Neural cell (in vitro differentiated cells): Measurements from ENCODE around the gene OR8K5. TPM values are rescaled to one million over a fixed set of nuclear protein-coding genes. Genes with fewer than 3 reads are reported as not detected.

ENCODE experiments used
- H2AFZ ChIP-seq: fragments of 200-600, 300-800 bp; sonication (generic), shearing (Covaris generic); 2 replicates; pipeline ENCODE4 v1.6.0; 2014; ENCODE audit warnings: low read depth, mild to moderate bottlenecking, antibody characterized with exemption, low read length, moderate library complexity
- H3F3A ChIP-seq: fragments of 200-600 bp; shearing (Covaris generic); 2 replicates; pipeline ENCODE4 v1.6.1; 2016; ENCODE audit warnings: mild to moderate bottlenecking, moderate library complexity, mixed read lengths, antibody characterized with exemption, low read length; ENCODE audit not compliant: insufficient read depth, poor library complexity, severe bottlenecking
- H3K27ac ChIP-seq: fragments of 200-600, 300-800 bp; sonication (generic), shearing (Covaris generic); 2 replicates; pipeline ENCODE4 v1.5.1; 2014; ENCODE audit warnings: mild to moderate bottlenecking, low read length, moderate library complexity
- H3K27me3 ChIP-seq: fragments of 300-800, 200-600 bp; sonication (generic), shearing (Covaris generic); 2 replicates; pipeline ENCODE4 v1.6.0; 2014; ENCODE audit warnings: mild to moderate bottlenecking, low read depth, low read length, moderate library complexity; ENCODE audit not compliant: insufficient read depth
- H3K36me3 ChIP-seq: fragments of 300-800, 200-600 bp; sonication (generic), shearing (Covaris generic); 2 replicates; pipeline ENCODE4 v1.5.1; 2014; ENCODE audit warnings: mild to moderate bottlenecking, antibody characterized with exemption, low read length, moderate library complexity; ENCODE audit not compliant: insufficient read depth
- H3K4me2 ChIP-seq: fragments of 300-800, 200-600 bp; sonication (generic), shearing (Covaris generic); 2 replicates; pipeline ENCODE4 v1.6.0; 2014; ENCODE audit warnings: mild to moderate bottlenecking, low read length
- H3K4me3 ChIP-seq: fragments of 300-800, 200-600 bp; sonication (generic), shearing (Covaris generic); 2 replicates; pipeline ENCODE4 v1.5.1; 2014; ENCODE audit warnings: mild to moderate bottlenecking, low read length, moderate library complexity
- H3K79me2 ChIP-seq: fragments of 200-600 bp; shearing (Covaris generic); replicated peaks from 2 replicates; pipeline ENCODE4 v1.6.0; 2014; ENCODE audit warnings: mild to moderate bottlenecking, low read length, moderate library complexity; ENCODE audit not compliant: insufficient read depth
- H3K9ac ChIP-seq: fragments of 300-800, 200-600 bp; sonication (generic), shearing (Covaris generic); 2 replicates; pipeline ENCODE4 v1.6.1; 2016; ENCODE audit warnings: mild to moderate bottlenecking, low read length, mixed read lengths
- H3K9me2 ChIP-seq: fragments of 200-600 bp; shearing (Covaris generic); 2 replicates; pipeline ENCODE4 v1.6.1; 2016; ENCODE audit warnings: mild to moderate bottlenecking, low read length, mixed read lengths; ENCODE audit not compliant: insufficient read depth
- H3K9me3 ChIP-seq: fragments of 200-600, 300-800 bp; sonication (generic), shearing (Covaris generic); 2 replicates; pipeline ENCODE4 v1.6.1; 2016; ENCODE audit warnings: mild to moderate bottlenecking, mixed run types, low read length, moderate library complexity, mixed read lengths
- H4K20me1 ChIP-seq: fragments of 200-600 bp; shearing (Covaris generic); 2 replicates; pipeline ENCODE4 v1.6.1; 2016; ENCODE audit warnings: mild to moderate bottlenecking, mixed run types; ENCODE audit not compliant: insufficient read depth
- CTCF ChIP-seq: fragments of 450-650 bp; IDR thresholded peaks from 2 replicates; pipeline ENCODE4 v1.5.1; 2014; ENCODE audit warnings: antibody characterized with exemption, mild to moderate bottlenecking, moderate library complexity; ENCODE audit not compliant: poor library complexity, severe bottlenecking
- EP300 ChIP-seq: fragments of 450-650 bp; conservative IDR thresholded peaks from 2 replicates; pipeline ENCODE4 v1.6.1; 2014; ENCODE audit warnings: antibody characterized with exemption, mild to moderate bottlenecking, moderate library complexity; ENCODE audit not compliant: poor library complexity, severe bottlenecking
- EZH2 ChIP-seq: fragments of 200-600, 300-800 bp; shearing (Covaris generic), sonication (generic); IDR thresholded peaks from 2 replicates; pipeline ENCODE4 v1.6.1; 2014; ENCODE audit warnings: antibody characterized with exemption, low read length, borderline replicate concordance, mild to moderate bottlenecking; ENCODE audit not compliant: insufficient read depth, poor library complexity, severe bottlenecking
- MXI1 ChIP-seq: fragments of 450-650 bp; conservative IDR thresholded peaks from 2 replicates; pipeline ENCODE4 v1.6.1; 2014; ENCODE audit warnings: antibody characterized with exemption, mild to moderate bottlenecking; ENCODE audit not compliant: poor library complexity, severe bottlenecking
- POLR2AphosphoS5 ChIP-seq: IDR thresholded peaks from 2 replicates; pipeline ENCODE4 v1.6.1; 2012
- RAD21 ChIP-seq: fragments of 450-650 bp; conservative IDR thresholded peaks from 2 replicates; pipeline ENCODE4 v1.6.1; 2014; ENCODE audit warnings: antibody characterized with exemption, mild to moderate bottlenecking, moderate library complexity
- REST ChIP-seq: IDR thresholded peaks from 2 replicates; pipeline ENCODE4 v1.6.1; 2012; ENCODE audit warnings: borderline replicate concordance
- SMC3 ChIP-seq: fragments of 450-650 bp; conservative IDR thresholded peaks from 2 replicates; pipeline ENCODE4 v1.6.1; 2014; ENCODE audit warnings: antibody characterized with exemption, mild to moderate bottlenecking, moderate library complexity; ENCODE audit not compliant: poor library complexity
- TAF1 ChIP-seq: IDR thresholded peaks from 2 replicates; pipeline ENCODE4 v1.6.1; 2012; ENCODE audit warnings: low read depth
- polyA minus RNA-seq: library from RNA; depleted of rRNA, polyadenylated mRNA; stranded (reverse); fragments of >200 nt; gene quantifications from 2 replicates; pipeline ENCODE4 v1.2.3, GENCODE V29; 2014
- polyA plus RNA-seq: library from polyadenylated mRNA; depleted of rRNA; stranded (reverse); fragments of >200 nt; gene quantifications from 2 replicates; pipeline ENCODE4 v1.2.3, GENCODE V29; 2014

Gene OR8K5
- not detected in 2 replicates for polyA plus RNA-seq
- not detected in 2 replicates for polyA minus RNA-seq

- Histone ChIP-seq H3K27ac (no peak within 1 kb of the TSS), H3K27me3 (no peaks in the 10 kb centered on the region), H2AFZ (no peak within 1 kb of the TSS), H3K9me2 (no peaks in the 10 kb centered on the region), H3K4me2 (no peak within 1 kb of the TSS), H3K9me3 (no peaks in the 10 kb centered on the region), H4K20me1 (no peaks in the 10 kb centered on the region), H3K9ac (no peak within 1 kb of the TSS), H3K79me2 (no peaks in the 10 kb centered on the region), H3K4me3 (no peak within 1 kb of the TSS), H3F3A (no peaks in the 10 kb centered on the region), H3K36me3 (no peaks in the 10 kb centered on the region)
- no peak for TF ChIP-seq RAD21
- TF ChIP-seq TAF1, result no peak
- no peak for TF ChIP-seq EP300
- no peak for TF ChIP-seq SMC3
- no peak for TF ChIP-seq POLR2AphosphoS5
- TF ChIP-seq EZH2, result no peak
Observed at GRCh38 chr11:56160217-56160616, at the start of gene OR8K5. Gene OR8K5, minus strand, starts transcription at chr11:56160317. Its CDS starts 0 bp downstream, at chr11:56160317.

GRCh38 chr11:56207790-56208189 is 47.7 kb upstream of the OR8K5 start:
- no peaks in the 10 kb centered on the region for H3F3A ChIP-seq
- H3K4me2 ChIP-seq, result no peak overlapping the region
- no peaks in the 10 kb centered on the region for H3K36me3 ChIP-seq
- H3K9me3 ChIP-seq, result no peaks in the 10 kb centered on the region
- no peak overlapping the region for H2AFZ ChIP-seq
- H3K4me3 ChIP-seq, result no peak overlapping the region
- no peaks in the 10 kb centered on the region for H3K27me3 ChIP-seq
- peak overlapping the region; percentile 14 for H3K27ac ChIP-seq
- TF ChIP-seq CTCF (no peak), EP300 (no peak), RAD21 (no peak), SMC3 (no peak), TAF1 (no peak), REST (no peak), POLR2AphosphoS5 (no peak), EZH2 (no peak), MXI1 (no peak)
- H3K79me2 ChIP-seq, result no peaks in the 10 kb centered on the region
- H3K9me2 ChIP-seq, result no peaks in the 10 kb centered on the region
- no peaks in the 10 kb centered on the region for H4K20me1 ChIP-seq
- H3K9ac ChIP-seq, result no peak overlapping the region

GRCh38 chr11:56197367-56197766 is 37.2 kb upstream of the OR8K5 start:
- H3K4me3 ChIP-seq, result no peak overlapping the region
- H4K20me1 ChIP-seq, result no peaks in the 10 kb centered on the region
- no peaks in the 10 kb centered on the region for H3K36me3 ChIP-seq
- no peaks in the 10 kb centered on the region for H3K9me3 ChIP-seq
- H2AFZ ChIP-seq, result no peak overlapping the region
- H3K27me3 ChIP-seq, result no peaks in the 10 kb centered on the region
- no peaks in the 10 kb centered on the region for H3K79me2 ChIP-seq
- H3K9ac ChIP-seq, result no peak overlapping the region
- H3K4me2 ChIP-seq, result no peak overlapping the region
- no peaks in the 10 kb centered on the region for H3F3A ChIP-seq
- no peak overlapping the region for H3K27ac ChIP-seq
- TF ChIP-seq REST (no peak), EP300 (no peak), CTCF (no peak), MXI1 (no peak), SMC3 (no peak), POLR2AphosphoS5 (no peak), TAF1 (no peak), RAD21 (no peak), EZH2 (no peak)
- no peaks in the 10 kb centered on the region for H3K9me2 ChIP-seq
